ENCODE results near the gene OR10G3. TPM values are rescaled to one million over a fixed set of nuclear protein-coding genes. Genes with fewer than 3 reads are reported as not detected.

The OR10G3 gene
- total and polyA plus RNA-seq, 2 of the 13 experiments (the other 11 are each of a cell fraction or from before 2014, with no cell fraction given): not detected

GRCh38 chr14:21557084-21557901 lies 22.6 kb downstream of the OR10G3 start (continued):
- TF ChIP-seq ZBTB40 (IDR thresholded peaks at IDR 0.05) (no peak), ZBTB40 (CRISPR knock-in tag; IDR thresholded peaks at IDR 0.05) (no peak), RAD21 (CRISPR knock-in tag; IDR thresholded peaks at IDR 0.05) (peak; percentile 89), ZMAT3 (CRISPR knock-in tag; conservative IDR thresholded peaks at IDR 0.05) (no peak), KLF6 (CRISPR knock-in tag; IDR thresholded peaks at IDR 0.05) (no peak), ZNF615 (CRISPR knock-in tag; IDR thresholded peaks at IDR 0.05; ENCODE audit: borderline replicate concordance) (no peak), KDM5A (IDR thresholded peaks at IDR 0.05; ENCODE audit: borderline replicate concordance, low read length) (peak; percentile 78; the same call in 1 of the 2 replicates), ZNF362 (CRISPR knock-in tag; IDR thresholded peaks at IDR 0.05; ENCODE audit: borderline replicate concordance) (no peak; the same call in 1 of the 2 replicates), ZNF549 (CRISPR knock-in tag; IDR thresholded peaks at IDR 0.05) (no peak), TEF (CRISPR knock-in tag; IDR thresholded peaks at IDR 0.05) (no peak), TEAD2 (CRISPR knock-in tag; IDR thresholded peaks at IDR 0.05) (no peak), TBX3 (IDR thresholded peaks at IDR 0.05; ENCODE audit: borderline replicate concordance) (peak; percentile 44; the same call in 1 of the 2 replicates), ZNF704 (CRISPR knock-in tag; IDR thresholded peaks at IDR 0.05; ENCODE audit: borderline replicate concordance) (no peak), RFXAP (CRISPR knock-in tag; IDR thresholded peaks at IDR 0.05; ENCODE audit: borderline replicate concordance) (no peak)

Data from HepG2 (cell line).